ENCODE measurements around the gene DRD4. TPM values are rescaled to one million over a fixed set of nuclear protein-coding genes. Genes with fewer than 3 reads are reported as not detected.

The DRD4 gene
- total RNA-seq, 1 donor from 2014 or later: 0.16 TPM

Other genes with a start within 250 kb of the DRD4 start
- gene PKP3, start 243.1 kb upstream of the DRD4 start, total RNA-seq: 0.32 TPM
- 50.0 TPM for gene SIGIRR, start 222.3 kb upstream of the DRD4 start, total RNA-seq
- 0.41 TPM for gene ANO9, start 195.3 kb upstream of the DRD4 start, total RNA-seq
- gene PTDSS2, start 187.0 kb upstream of the DRD4 start, total RNA-seq: 27.8 TPM
- gene RNH1, start 130.0 kb upstream of the DRD4 start, total RNA-seq: 190 TPM
- gene HRAS, start 101.7 kb upstream of the DRD4 start, total RNA-seq: 57.5 TPM
- 0.16 TPM for gene LRRC56, start 99.7 kb upstream of the DRD4 start, total RNA-seq
- 0.14 TPM for gene LMNTD2, start 76.5 kb upstream of the DRD4 start, total RNA-seq
- 3.9 TPM for gene RASSF7, start 76.3 kb upstream of the DRD4 start, total RNA-seq
- 16.6 TPM for gene PHRF1, start 60.8 kb upstream of the DRD4 start, total RNA-seq
- gene IRF7, start 21.3 kb upstream of the DRD4 start, total RNA-seq: 13.2 TPM
- not detected for gene CDHR5, start 12.3 kb upstream of the DRD4 start, total RNA-seq
- not detected for gene SCT, start 10.1 kb upstream of the DRD4 start, total RNA-seq
- 20.6 TPM for gene DEAF1, start 58.0 kb downstream of the DRD4 start, total RNA-seq
- 9.9 TPM for gene TMEM80, start 58.5 kb downstream of the DRD4 start, total RNA-seq
- gene EPS8L2, start 69.0 kb downstream of the DRD4 start, total RNA-seq: 7.7 TPM
- 102 TPM for gene TALDO1, start 110.2 kb downstream of the DRD4 start, total RNA-seq
- 18.3 TPM for gene GATD1, start 140.2 kb downstream of the DRD4 start, total RNA-seq
- not detected for gene CEND1, start 152.8 kb downstream of the DRD4 start, total RNA-seq
- gene SLC25A22, start 161.0 kb downstream of the DRD4 start, total RNA-seq: 2.6 TPM
- gene PIDD1, start 168.0 kb downstream of the DRD4 start, total RNA-seq: 7.2 TPM
- gene RPLP2, start 172.7 kb downstream of the DRD4 start, total RNA-seq: 1,110 TPM
- gene PNPLA2, start 181.6 kb downstream of the DRD4 start, total RNA-seq: 321 TPM
- gene CRACR2B, start 190.7 kb downstream of the DRD4 start, total RNA-seq: 24.3 TPM
- gene CD151, start 195.7 kb downstream of the DRD4 start, total RNA-seq: 462 TPM
- gene POLR2L, start 205.3 kb downstream of the DRD4 start, total RNA-seq: 298 TPM
- gene TSPAN4, start 205.6 kb downstream of the DRD4 start, total RNA-seq: 43.8 TPM

All from Right ventricle myocardium inferior (tissue), 1 donor.